Measurements from ENCODE around the gene DIP2B.

Gene DIP2B

DNA sequence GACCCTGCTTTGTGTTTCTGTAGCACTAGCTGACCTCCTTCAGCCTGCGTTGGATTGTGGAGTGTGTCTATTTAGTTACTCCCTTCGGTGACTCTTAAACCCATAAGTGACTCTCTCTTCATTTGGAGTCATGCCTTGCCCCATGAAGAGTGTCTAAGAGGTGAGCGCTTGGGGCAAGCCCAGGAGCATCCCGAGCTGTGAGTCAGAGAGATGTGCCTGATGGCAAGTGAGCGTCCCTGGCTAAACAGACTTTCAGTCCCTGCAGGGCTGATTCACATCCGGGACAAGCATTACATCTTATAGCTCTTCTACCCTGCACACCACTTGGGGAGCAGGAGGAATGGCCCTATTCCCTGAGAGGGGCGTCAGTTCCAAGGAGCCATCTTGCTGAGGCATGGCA is 234.8 kb downstream of the DIP2B start:
- Histone ChIP-seq H3K4me3 (ENCODE audit: low read depth, low read length) (no peak overlapping the region), H3K27me3 (no peaks in the 10 kb centered on the region), H3K9me3 (no peaks in the 10 kb centered on the region), H3K4me1 (peaks cover 4% of the 10 kb centered on the region; the same call in 1 of the 2 replicates), H3K36me3 (peaks cover 53% of the 10 kb centered on the region)
- no peak for DNase-seq
- TF ChIP-seq, protein P1, sequence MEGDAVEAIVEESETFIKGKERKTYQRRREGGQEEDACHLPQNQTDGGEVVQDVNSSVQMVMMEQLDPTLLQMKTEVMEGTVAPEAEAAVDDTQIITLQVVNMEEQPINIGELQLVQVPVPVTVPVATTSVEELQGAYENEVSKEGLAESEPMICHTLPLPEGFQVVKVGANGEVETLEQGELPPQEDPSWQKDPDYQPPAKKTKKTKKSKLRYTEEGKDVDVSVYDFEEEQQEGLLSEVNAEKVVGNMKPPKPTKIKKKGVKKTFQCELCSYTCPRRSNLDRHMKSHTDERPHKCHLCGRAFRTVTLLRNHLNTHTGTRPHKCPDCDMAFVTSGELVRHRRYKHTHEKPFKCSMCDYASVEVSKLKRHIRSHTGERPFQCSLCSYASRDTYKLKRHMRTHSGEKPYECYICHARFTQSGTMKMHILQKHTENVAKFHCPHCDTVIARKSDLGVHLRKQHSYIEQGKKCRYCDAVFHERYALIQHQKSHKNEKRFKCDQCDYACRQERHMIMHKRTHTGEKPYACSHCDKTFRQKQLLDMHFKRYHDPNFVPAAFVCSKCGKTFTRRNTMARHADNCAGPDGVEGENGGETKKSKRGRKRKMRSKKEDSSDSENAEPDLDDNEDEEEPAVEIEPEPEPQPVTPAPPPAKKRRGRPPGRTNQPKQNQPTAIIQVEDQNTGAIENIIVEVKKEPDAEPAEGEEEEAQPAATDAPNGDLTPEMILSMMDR (IDR thresholded peaks at IDR 0.05; ENCODE audit: low read depth, low read length): no peak

DNA sequence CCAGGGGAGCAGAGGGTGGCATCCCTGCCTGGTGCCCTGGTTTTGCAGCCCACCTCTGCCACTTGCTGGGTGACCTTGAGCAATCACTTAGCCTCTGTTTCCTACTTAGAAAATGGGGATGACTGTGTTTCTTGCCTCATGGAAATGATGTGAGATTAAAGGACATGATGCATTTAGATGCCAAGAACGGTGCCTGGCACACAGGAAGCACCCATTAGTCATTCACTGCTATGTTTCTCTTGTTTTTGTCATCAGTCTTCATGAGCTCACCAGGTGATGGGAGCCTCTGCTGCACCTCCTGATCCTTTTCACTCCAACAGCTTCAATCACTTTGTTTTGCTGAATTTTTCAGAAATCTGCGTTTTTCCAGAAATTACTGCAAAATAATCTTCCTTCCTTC is 235.5 kb downstream of the DIP2B start:
- Histone ChIP-seq H3K36me3 (peaks cover 60% of the 10 kb centered on the region), H3K27me3 (no peaks in the 10 kb centered on the region), H3K9me3 (no peaks in the 10 kb centered on the region), H3K4me1 (peaks cover 4% of the 10 kb centered on the region; the same call in 1 of the 2 replicates), H3K4me3 (ENCODE audit: low read depth, low read length) (no peak overlapping the region)
- TF ChIP-seq, protein P1 (IDR thresholded peaks at IDR 0.05; ENCODE audit: low read depth, low read length): no peak
- no peak for DNase-seq

DNA sequence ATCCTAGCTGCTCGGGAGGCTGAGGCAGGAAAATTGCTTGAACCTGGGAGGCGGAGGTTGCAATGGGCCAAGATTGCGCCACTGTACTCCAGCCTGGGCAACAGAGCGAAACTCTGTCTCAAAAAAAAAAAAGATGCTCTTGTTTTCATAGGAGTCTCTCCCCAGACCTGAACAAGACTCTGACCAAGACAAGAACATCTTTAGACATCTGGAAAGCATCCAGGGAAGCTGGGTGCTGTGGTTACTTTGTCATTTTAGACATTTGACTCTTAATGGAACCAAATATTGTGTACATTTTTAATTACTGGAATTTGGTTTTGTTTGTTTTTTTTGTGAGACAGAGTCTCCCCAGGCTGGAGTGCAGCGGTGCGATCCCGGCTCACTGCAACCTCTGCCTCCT is 238.0 kb downstream of the DIP2B start:
- TF ChIP-seq, protein P1 (IDR thresholded peaks at IDR 0.05; ENCODE audit: low read depth, low read length): no peak
- Histone ChIP-seq H3K27me3 (no peaks in the 10 kb centered on the region), H3K9me3 (no peaks in the 10 kb centered on the region), H3K4me3 (ENCODE audit: low read depth, low read length) (no peak overlapping the region), H3K36me3 (peaks cover 70% of the 10 kb centered on the region), H3K4me1 (peaks cover 4% of the 10 kb centered on the region; the same call in 1 of the 2 replicates)
- no peak for DNase-seq

DNA sequence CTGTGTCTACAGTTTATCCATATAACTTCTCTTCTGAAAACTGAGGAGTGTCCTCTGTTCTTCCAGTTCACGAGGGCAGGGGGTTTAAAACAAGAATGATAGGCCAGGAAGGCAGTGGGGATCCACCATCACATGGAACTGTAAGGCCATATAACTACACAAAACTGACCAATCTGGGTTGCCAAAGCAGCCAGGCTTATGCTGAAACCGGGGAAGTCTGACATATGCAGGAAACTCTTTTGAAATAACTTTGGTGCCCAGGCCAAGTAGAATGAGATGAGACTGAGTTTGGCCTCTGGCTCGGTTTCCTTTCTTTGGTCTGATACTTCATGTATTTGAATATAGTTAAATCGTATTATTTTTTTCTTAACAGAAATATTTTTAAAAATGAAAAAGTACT is 241.1 kb downstream of the DIP2B start:
- Histone ChIP-seq H3K4me1 (peaks cover 4% of the 10 kb centered on the region; the same call in 1 of the 2 replicates), H3K9me3 (no peaks in the 10 kb centered on the region), H3K36me3 (peaks cover 46% of the 10 kb centered on the region), H3K4me3 (ENCODE audit: low read depth, low read length) (no peak overlapping the region), H3K27me3 (no peaks in the 10 kb centered on the region)
- no peak for DNase-seq
- TF ChIP-seq, protein P1 (IDR thresholded peaks at IDR 0.05; ENCODE audit: low read depth, low read length): no peak

DNA sequence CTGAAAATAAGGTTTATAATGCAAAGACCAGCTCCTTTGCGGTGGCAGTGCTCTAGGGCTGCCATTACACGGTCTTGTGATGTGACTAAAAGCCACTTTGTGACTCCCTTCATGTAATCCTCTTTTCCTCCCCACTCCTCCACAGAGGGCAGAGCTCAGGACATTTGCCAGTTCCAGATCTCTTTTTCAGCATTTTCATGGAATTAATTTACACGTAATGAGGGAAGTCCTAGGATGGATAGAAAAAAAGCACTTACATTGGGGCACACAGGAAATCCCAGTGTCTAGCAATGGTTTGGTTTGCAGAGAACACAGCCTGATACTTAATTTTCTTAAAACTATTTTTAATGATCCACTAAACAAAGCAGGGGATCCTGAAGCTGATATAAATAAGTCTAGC is 241.6 kb downstream of the DIP2B start:
- no peak for DNase-seq
- H3K36me3 ChIP-seq: peaks cover 40% of the 10 kb centered on the region
- no peak overlapping the region for H3K4me3 ChIP-seq (ENCODE audit: low read depth, low read length)
- peaks cover under 1% of the 10 kb centered on the region; the same call in 1 of the 2 replicates for H3K4me1 ChIP-seq
- no peaks in the 10 kb centered on the region for H3K27me3 ChIP-seq
- TF ChIP-seq, protein P1 (IDR thresholded peaks at IDR 0.05; ENCODE audit: low read depth, low read length): no peak
- no peaks in the 10 kb centered on the region for H3K9me3 ChIP-seq

DNA sequence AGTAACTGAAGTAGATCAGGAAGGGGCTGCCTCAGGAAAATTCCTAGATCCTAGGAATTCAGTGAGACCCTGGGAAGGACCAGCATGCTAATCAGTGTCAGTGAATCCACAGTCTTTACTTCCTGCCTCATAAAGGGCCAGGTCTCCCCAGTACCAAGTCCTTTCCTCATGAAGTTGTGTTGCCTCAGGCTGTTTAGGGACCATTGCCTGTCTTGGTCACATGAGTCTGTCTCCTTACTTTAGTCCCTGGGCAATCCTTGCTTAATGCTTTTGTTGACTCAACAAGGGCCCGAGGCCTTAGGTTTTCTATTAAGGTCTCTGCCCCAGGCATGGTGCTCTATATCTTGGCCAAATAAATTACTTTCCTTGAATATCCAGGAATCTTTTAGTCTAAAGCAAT is 243.0 kb downstream of the DIP2B start:
- DNase-seq: no peak
- Histone ChIP-seq H3K9me3 (no peaks in the 10 kb centered on the region), H3K4me1 (no peaks in the 10 kb centered on the region), H3K27me3 (no peaks in the 10 kb centered on the region), H3K4me3 (ENCODE audit: low read depth, low read length) (no peak overlapping the region), H3K36me3 (peaks cover 30% of the 10 kb centered on the region)
- TF ChIP-seq, protein P1 (IDR thresholded peaks at IDR 0.05; ENCODE audit: low read depth, low read length): no peak

Data from BE2C (cell line).